Keratinocyte (primary cell): ENCODE results near the gene EEF2K. TPM values are rescaled to one million over a fixed set of nuclear protein-coding genes. Genes with fewer than 3 reads are reported as not detected.

Source experiments
- DNase-seq: peaks from one replicate; pipeline ENCODE4 v3.0.0-alpha.2; 2011; ENCODE audit warnings: low read depth, missing footprints, low spot score
- FAIRE-seq: peaks from 2 replicates; lab custom pipeline; 2011; peaks lifted over from hg19 to GRCh38; lab: Jason Lieb, UNC
- H2AFZ ChIP-seq: 2 replicates; pipeline ENCODE4 v1.6.0; 2012; ENCODE audit warnings: low read length, control low read depth, inconsistent platforms; ENCODE audit not compliant: control insufficient read depth
- H3K27ac ChIP-seq: 2 replicates; pipeline ENCODE4 v1.5.1; 2011; ENCODE audit warnings: low read length; ENCODE audit not compliant: control insufficient read depth, insufficient read depth
- H3K27me3 ChIP-seq: 3 replicates; pipeline ENCODE4 v1.6.0; 2011; ENCODE audit warnings: low read length; ENCODE audit not compliant: control insufficient read depth, insufficient read depth; ENCODE audit errors: extremely low read depth
- H3K36me3 ChIP-seq, 2 experiments: 2 replicates in 1 of 2; 3 replicates in 1 of 2; pipeline ENCODE4 v1.5.1; 2011; ENCODE audit warnings: low read length in 2 of 2, mild to moderate bottlenecking in 1 of 2; ENCODE audit not compliant: control insufficient read depth in 2 of 2, insufficient read depth in 2 of 2; ENCODE audit errors: extremely low read depth in 1 of 2
- H3K4me1 ChIP-seq: 3 replicates; pipeline ENCODE4 v1.5.1; 2011; ENCODE audit warnings: low read length; ENCODE audit not compliant: control insufficient read depth, insufficient read depth; ENCODE audit errors: extremely low read depth
- H3K4me2 ChIP-seq: 3 replicates; pipeline ENCODE4 v1.6.0; 2011; ENCODE audit warnings: low read depth, low read length; ENCODE audit not compliant: control insufficient read depth, insufficient read depth; ENCODE audit errors: extremely low read depth
- H3K4me3 ChIP-seq, 3 experiments: fragments of 200-600 bp in 1 of 3; sonication (generic) in 1 of 3; 2 replicates in 2 of 3; 3 replicates in 1 of 3; pipeline ENCODE4 v1.5.1; 2011 to 2016; ENCODE audit warnings: low read length in 3 of 3, mild to moderate bottlenecking in 3 of 3, control low read depth in 2 of 3, inconsistent platforms in 1 of 3, low read depth in 1 of 3, mixed read lengths in 1 of 3, mixed run types in 1 of 3, moderate library complexity in 1 of 3; ENCODE audit not compliant: control insufficient read depth in 2 of 3, insufficient read depth in 2 of 3; ENCODE audit errors: extremely low read depth in 1 of 3
- H3K79me2 ChIP-seq: 2 replicates; pipeline ENCODE4 v1.6.0; 2012; ENCODE audit warnings: low read length; ENCODE audit not compliant: control insufficient read depth, insufficient read depth
- H3K9ac ChIP-seq: 3 replicates; pipeline ENCODE4 v1.6.0; 2011; ENCODE audit warnings: low read length; ENCODE audit not compliant: control insufficient read depth, insufficient read depth; ENCODE audit errors: extremely low read depth
- H3K9me1 ChIP-seq: 3 replicates; pipeline ENCODE4 v1.6.0; 2011; ENCODE audit warnings: low read length; ENCODE audit not compliant: control insufficient read depth, insufficient read depth; ENCODE audit errors: extremely low read depth
- H3K9me3 ChIP-seq: 2 replicates; pipeline ENCODE4 v1.5.1; 2012; ENCODE audit warnings: low read depth, low read length; ENCODE audit not compliant: control insufficient read depth
- H4K20me1 ChIP-seq: 3 replicates; pipeline ENCODE4 v1.6.0; 2011; ENCODE audit warnings: low read length; ENCODE audit not compliant: control insufficient read depth, insufficient read depth; ENCODE audit errors: extremely low read depth
- CTCF ChIP-seq, 3 experiments: IDR thresholded peaks in 1 of 3; conservative IDR thresholded peaks in 1 of 3; optimal IDR thresholded peaks in 1 of 3; 2 replicates in 2 of 3; 3 replicates in 1 of 3; pipeline versions ENCODE3 to v1.5.1; 2011; ENCODE audit warnings: low read length in 3 of 3, mild to moderate bottlenecking in 3 of 3, moderate library complexity in 2 of 3, control low read depth in 1 of 3, inconsistent platforms in 1 of 3; ENCODE audit not compliant: insufficient read depth in 2 of 3; ENCODE audit errors: extremely low read depth in 1 of 3
- EZH2 ChIP-seq: IDR thresholded peaks from one replicate; pipeline ENCODE4 v1.6.1; 2012; ENCODE audit warnings: inconsistent platforms, mild to moderate bottlenecking, low read length, moderate library complexity
- dilution Hi-C: fragments of 300-500 bp; cut with MboI; formaldehyde crosslinking; loops from one replicate; pipeline ENCODE4 v1.7.0; 2020; ENCODE audit warnings: low sequenced_read_pairs; ENCODE audit not compliant: extremely low pct_ligation_motif_present
- polyA plus RNA-seq, 5 experiments: library from polyadenylated mRNA; depleted of rRNA in 3 of 5; stranded (reverse) in 3 of 5; stranded (forward) in 1 of 5; unstranded in 1 of 5; fragments of >200 nt; gene quantifications; 1 replicate in 1 of 5; 2 replicates in 3 of 5; 3 replicates in 1 of 5; pipeline versions ENCODE4 v1.2.1 to v1.2.3, GENCODE V29; 2011 to 2012; ENCODE audit warnings: missing spikeins in 2 of 5, low read depth in 1 of 5, low replicate concordance in 1 of 5

Gene EEF2K
- polyA plus RNA-seq, 1 donor (not counting 4 experiments of a cell fraction or from before 2014, with no cell fraction given) = 7.3 TPM

DNA sequence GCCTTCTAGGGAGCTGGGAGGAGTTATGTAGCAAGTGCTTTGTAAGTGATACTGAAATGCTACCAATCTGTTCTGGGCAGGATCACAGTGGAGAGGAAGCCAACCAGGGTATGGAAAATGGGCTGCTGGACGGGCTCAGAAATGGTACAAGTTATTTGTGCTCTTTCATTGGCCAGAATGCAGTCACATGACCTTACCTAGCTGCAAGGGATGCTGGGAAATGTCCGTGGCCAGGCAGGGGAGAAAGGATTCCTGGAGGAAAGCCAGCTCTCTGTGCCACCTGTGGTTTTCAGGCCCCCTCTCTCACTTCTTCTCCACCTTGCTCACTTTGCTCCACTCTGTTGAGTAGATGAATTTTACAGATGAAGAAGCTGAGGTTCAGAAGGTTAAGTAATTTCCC lies 4.8 kb downstream of the EEF2K start:
- Histone ChIP-seq H3K27me3 (no peaks in the 10 kb centered on the region), H3K4me1 (peaks cover 27% of the 10 kb centered on the region), H3K9me1 (peaks cover 4% of the 10 kb centered on the region), H3K9ac (no peak overlapping the region), H3K9me3 (no peaks in the 10 kb centered on the region), H3K4me2 (no peak overlapping the region), H3K36me3 (peaks cover 2 to 4% of the 10 kb centered on the region in 2 experiments), H4K20me1 (no peaks in the 10 kb centered on the region), H2AFZ (no peak overlapping the region), H3K4me3 (no peak overlapping the region), H3K79me2 (peaks cover 58% of the 10 kb centered on the region), H3K27ac (no peak overlapping the region)
- no peak for DNase-seq
- dilution Hi-C loops = no loop called here
- TF ChIP-seq CTCF (optimal IDR thresholded peaks at IDR 0.05 in 1 of 3, IDR thresholded peaks at IDR 0.05 in 1 of 3, conservative IDR thresholded peaks at IDR 0.05 in 1 of 3; ENCODE audit: extremely low read depth in 1 of 3, insufficient read depth in 2 of 3, low read length in 3 of 3) (no peak), EZH2 (no peak)
- FAIRE-seq = no peak

DNA sequence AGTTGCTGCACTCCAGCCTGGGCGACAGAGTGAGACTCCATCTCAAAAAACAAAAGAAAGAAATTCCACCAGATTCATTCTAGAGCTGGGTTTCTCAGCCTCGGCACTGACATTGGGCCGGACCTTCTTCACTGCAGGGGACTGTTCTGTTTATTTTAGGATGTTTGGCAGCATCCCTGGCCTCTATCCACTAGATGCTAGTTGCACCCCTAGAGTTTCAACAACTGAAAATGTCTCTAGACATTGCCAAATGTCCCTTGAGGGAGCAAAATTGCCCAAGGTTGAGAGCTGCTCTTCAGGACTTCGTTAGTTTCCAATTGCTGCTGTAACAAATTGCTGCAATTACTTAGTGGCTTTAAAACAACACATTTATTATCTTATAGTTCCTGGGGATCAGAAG lies 7.2 kb downstream of the EEF2K start:
- Histone ChIP-seq H4K20me1 (no peaks in the 10 kb centered on the region), H3K9me3 (no peaks in the 10 kb centered on the region), H2AFZ (no peak overlapping the region), H3K36me3 (peaks cover 2 to 4% of the 10 kb centered on the region in 2 experiments), H3K27ac (no peak overlapping the region), H3K4me2 (no peak overlapping the region), H3K27me3 (no peaks in the 10 kb centered on the region), H3K4me3 (no peak overlapping the region), H3K9ac (no peak overlapping the region), H3K4me1 (peaks cover 14% of the 10 kb centered on the region), H3K9me1 (peaks cover 4% of the 10 kb centered on the region), H3K79me2 (peaks cover 46% of the 10 kb centered on the region)
- FAIRE-seq = no peak
- DNase-seq = no peak
- dilution Hi-C loops = no loop called here
- TF ChIP-seq EZH2 = no peak
- no peak for TF ChIP-seq CTCF (optimal IDR thresholded peaks at IDR 0.05 in 1 of 3, IDR thresholded peaks at IDR 0.05 in 1 of 3, conservative IDR thresholded peaks at IDR 0.05 in 1 of 3; ENCODE audit: extremely low read depth in 1 of 3, insufficient read depth in 2 of 3, low read length in 3 of 3)
